ENCODE data around the gene IQCH.

IQCH gene

GRCh38 chr15:67254238-67255175 lies at the start of gene IQCH, which contains the start of gene AAGAB:
Gene IQCH (plus strand): TSS chr15:67254786. CDS start chr15:67254897, 111 bp downstream.
Gene AAGAB (minus strand): TSS chr15:67254661. CDS start chr15:67254631, 30 bp downstream.
- DNase-seq (ENCODE audit: low read depth in 3 of 3, low spot score in 1 of 3): peak; percentile 92 to 94 (median 93)

- no peak for DNase-seq (ENCODE audit: low read depth in 3 of 3, low spot score in 1 of 3)
Observed at GRCh38 chr15:67207555-67208207, 46.9 kb upstream of the IQCH start.

GRCh38 chr15:67208396-67208795 lies 46.2 kb upstream of the IQCH start:
- DNase-seq (ENCODE audit: low read depth in 3 of 3, low spot score in 1 of 3): no peak

GRCh38 chr15:67210555-67211168 lies 43.9 kb upstream of the IQCH start:
- no peak for DNase-seq (ENCODE audit: low read depth in 3 of 3, low spot score in 1 of 3)

- no peak for DNase-seq (ENCODE audit: low read depth in 3 of 3, low spot score in 1 of 3)
Observed at GRCh38 chr15:67212684-67213367, 41.8 kb upstream of the IQCH start.

- no peak for DNase-seq (ENCODE audit: low read depth in 3 of 3, low spot score in 1 of 3)
Observed at GRCh38 chr15:67215102-67215501, 39.5 kb upstream of the IQCH start.

- no peak for DNase-seq (ENCODE audit: low read depth in 3 of 3, low spot score in 1 of 3)
Observed at GRCh38 chr15:67216859-67217258, 37.7 kb upstream of the IQCH start.

GRCh38 chr15:67218428-67218827 lies 36.2 kb upstream of the IQCH start:
- no peak for DNase-seq (ENCODE audit: low read depth in 3 of 3, low spot score in 1 of 3)

- no peak for DNase-seq (ENCODE audit: low read depth in 3 of 3, low spot score in 1 of 3)
Observed at GRCh38 chr15:67219288-67219687, 35.3 kb upstream of the IQCH start.

GRCh38 chr15:67224889-67225288 lies 29.7 kb upstream of the IQCH start:
- no peak for DNase-seq (ENCODE audit: low read depth in 3 of 3, low spot score in 1 of 3)

GRCh38 chr15:67225336-67225735 lies 29.2 kb upstream of the IQCH start:
- no peak for DNase-seq (ENCODE audit: low read depth in 3 of 3, low spot score in 1 of 3)

GRCh38 chr15:67227431-67227830 lies 27.2 kb upstream of the IQCH start:
- no peak for DNase-seq (ENCODE audit: low read depth in 3 of 3, low spot score in 1 of 3)

- no peak for DNase-seq (ENCODE audit: low read depth in 3 of 3, low spot score in 1 of 3)
Observed at GRCh38 chr15:67227846-67228245, 26.7 kb upstream of the IQCH start.

- no peak for DNase-seq (ENCODE audit: low read depth in 3 of 3, low spot score in 1 of 3)
Observed at GRCh38 chr15:67228286-67228685, 26.3 kb upstream of the IQCH start.

GRCh38 chr15:67230504-67230903 lies 24.1 kb upstream of the IQCH start:
- DNase-seq (ENCODE audit: low read depth in 3 of 3, low spot score in 1 of 3): no peak

- no peak for DNase-seq (ENCODE audit: low read depth in 3 of 3, low spot score in 1 of 3)
Observed at GRCh38 chr15:67232591-67232990, 22.0 kb upstream of the IQCH start.

- no peak for DNase-seq (ENCODE audit: low read depth in 3 of 3, low spot score in 1 of 3)
Observed at GRCh38 chr15:67240235-67241131, 14.1 kb upstream of the IQCH start.

- no peak for DNase-seq (ENCODE audit: low read depth in 3 of 3, low spot score in 1 of 3)
Observed at GRCh38 chr15:67241132-67241855, 13.3 kb upstream of the IQCH start.

GRCh38 chr15:67242708-67243111 lies 11.9 kb upstream of the IQCH start:
- DNase-seq (ENCODE audit: low read depth in 3 of 3, low spot score in 1 of 3): no peak
